ENCODE results near the gene ARHGAP23.

- no peak for TF ChIP-seq CTCF (conservative IDR thresholded peaks at IDR 0.05; ENCODE audit: low read depth in 2 of 2)
- TF ChIP-seq EZH2phosphoT487 (IDR thresholded peaks at IDR 0.05; ENCODE audit: unreplicated experiment) = no peak
- no peak for TF ChIP-seq POLR2AphosphoS5 (IDR thresholded peaks at IDR 0.05; ENCODE audit: low read depth)
- no peak for TF ChIP-seq EZH2 (IDR thresholded peaks at IDR 0.05; ENCODE audit: low read depth, unreplicated experiment)
- no peak for TF ChIP-seq NANOG (IDR thresholded peaks at IDR 0.05; ENCODE audit: borderline replicate concordance)
- TF ChIP-seq, protein P1, sequence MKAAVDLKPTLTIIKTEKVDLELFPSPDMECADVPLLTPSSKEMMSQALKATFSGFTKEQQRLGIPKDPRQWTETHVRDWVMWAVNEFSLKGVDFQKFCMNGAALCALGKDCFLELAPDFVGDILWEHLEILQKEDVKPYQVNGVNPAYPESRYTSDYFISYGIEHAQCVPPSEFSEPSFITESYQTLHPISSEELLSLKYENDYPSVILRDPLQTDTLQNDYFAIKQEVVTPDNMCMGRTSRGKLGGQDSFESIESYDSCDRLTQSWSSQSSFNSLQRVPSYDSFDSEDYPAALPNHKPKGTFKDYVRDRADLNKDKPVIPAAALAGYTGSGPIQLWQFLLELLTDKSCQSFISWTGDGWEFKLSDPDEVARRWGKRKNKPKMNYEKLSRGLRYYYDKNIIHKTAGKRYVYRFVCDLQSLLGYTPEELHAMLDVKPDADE (IDR thresholded peaks at IDR 0.05) = no peak
- no peak for TF ChIP-seq ZNF114 (CRISPR knock-in tag; IDR thresholded peaks at IDR 0.05)
- no peak for TF ChIP-seq STAT1 (IDR thresholded peaks at IDR 0.05; ENCODE audit: unreplicated experiment)
- TF ChIP-seq, protein P2, sequence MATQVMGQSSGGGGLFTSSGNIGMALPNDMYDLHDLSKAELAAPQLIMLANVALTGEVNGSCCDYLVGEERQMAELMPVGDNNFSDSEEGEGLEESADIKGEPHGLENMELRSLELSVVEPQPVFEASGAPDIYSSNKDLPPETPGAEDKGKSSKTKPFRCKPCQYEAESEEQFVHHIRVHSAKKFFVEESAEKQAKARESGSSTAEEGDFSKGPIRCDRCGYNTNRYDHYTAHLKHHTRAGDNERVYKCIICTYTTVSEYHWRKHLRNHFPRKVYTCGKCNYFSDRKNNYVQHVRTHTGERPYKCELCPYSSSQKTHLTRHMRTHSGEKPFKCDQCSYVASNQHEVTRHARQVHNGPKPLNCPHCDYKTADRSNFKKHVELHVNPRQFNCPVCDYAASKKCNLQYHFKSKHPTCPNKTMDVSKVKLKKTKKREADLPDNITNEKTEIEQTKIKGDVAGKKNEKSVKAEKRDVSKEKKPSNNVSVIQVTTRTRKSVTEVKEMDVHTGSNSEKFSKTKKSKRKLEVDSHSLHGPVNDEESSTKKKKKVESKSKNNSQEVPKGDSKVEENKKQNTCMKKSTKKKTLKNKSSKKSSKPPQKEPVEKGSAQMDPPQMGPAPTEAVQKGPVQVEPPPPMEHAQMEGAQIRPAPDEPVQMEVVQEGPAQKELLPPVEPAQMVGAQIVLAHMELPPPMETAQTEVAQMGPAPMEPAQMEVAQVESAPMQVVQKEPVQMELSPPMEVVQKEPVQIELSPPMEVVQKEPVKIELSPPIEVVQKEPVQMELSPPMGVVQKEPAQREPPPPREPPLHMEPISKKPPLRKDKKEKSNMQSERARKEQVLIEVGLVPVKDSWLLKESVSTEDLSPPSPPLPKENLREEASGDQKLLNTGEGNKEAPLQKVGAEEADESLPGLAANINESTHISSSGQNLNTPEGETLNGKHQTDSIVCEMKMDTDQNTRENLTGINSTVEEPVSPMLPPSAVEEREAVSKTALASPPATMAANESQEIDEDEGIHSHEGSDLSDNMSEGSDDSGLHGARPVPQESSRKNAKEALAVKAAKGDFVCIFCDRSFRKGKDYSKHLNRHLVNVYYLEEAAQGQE (IDR thresholded peaks at IDR 0.05; ENCODE audit: unreplicated experiment) = no peak
- no peak for TF ChIP-seq CREB1 (CRISPR knock-in tag; IDR thresholded peaks at IDR 0.05; ENCODE audit: low read depth)
Measured at GRCh38 chr17:38395090-38395489, 33.2 kb upstream of the ARHGAP23 start.

All from GM23338 (cell line).